ENCODE data around the gene NAA35.

GRCh38 chr9:85971731-85972130, 30.8 kb downstream of the NAA35 start:
- TF ChIP-seq, protein P1, sequence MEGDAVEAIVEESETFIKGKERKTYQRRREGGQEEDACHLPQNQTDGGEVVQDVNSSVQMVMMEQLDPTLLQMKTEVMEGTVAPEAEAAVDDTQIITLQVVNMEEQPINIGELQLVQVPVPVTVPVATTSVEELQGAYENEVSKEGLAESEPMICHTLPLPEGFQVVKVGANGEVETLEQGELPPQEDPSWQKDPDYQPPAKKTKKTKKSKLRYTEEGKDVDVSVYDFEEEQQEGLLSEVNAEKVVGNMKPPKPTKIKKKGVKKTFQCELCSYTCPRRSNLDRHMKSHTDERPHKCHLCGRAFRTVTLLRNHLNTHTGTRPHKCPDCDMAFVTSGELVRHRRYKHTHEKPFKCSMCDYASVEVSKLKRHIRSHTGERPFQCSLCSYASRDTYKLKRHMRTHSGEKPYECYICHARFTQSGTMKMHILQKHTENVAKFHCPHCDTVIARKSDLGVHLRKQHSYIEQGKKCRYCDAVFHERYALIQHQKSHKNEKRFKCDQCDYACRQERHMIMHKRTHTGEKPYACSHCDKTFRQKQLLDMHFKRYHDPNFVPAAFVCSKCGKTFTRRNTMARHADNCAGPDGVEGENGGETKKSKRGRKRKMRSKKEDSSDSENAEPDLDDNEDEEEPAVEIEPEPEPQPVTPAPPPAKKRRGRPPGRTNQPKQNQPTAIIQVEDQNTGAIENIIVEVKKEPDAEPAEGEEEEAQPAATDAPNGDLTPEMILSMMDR (IDR thresholded peaks at IDR 0.05), result no peak
- TF ChIP-seq ZC3H11A (IDR thresholded peaks at IDR 0.05), result no peak
- TF ChIP-seq HMGXB4 (CRISPR knock-in tag; IDR thresholded peaks at IDR 0.05; ENCODE audit: borderline replicate concordance), result no peak
- no peak for TF ChIP-seq FOXS1 (CRISPR knock-in tag; IDR thresholded peaks at IDR 0.05)
- TF ChIP-seq FOSL2 (IDR thresholded peaks at IDR 0.05), result no peak
- TF ChIP-seq FOSL2 (CRISPR knock-in tag; IDR thresholded peaks at IDR 0.05), result no peak
- TF ChIP-seq RAD21 (conservative IDR thresholded peaks at IDR 0.05 in 1 of 2, IDR thresholded peaks at IDR 0.05 in 1 of 2), result no peak
- TF ChIP-seq REST (IDR thresholded peaks at IDR 0.05), result no peak
- no peak for TF ChIP-seq CBX8 (IDR thresholded peaks at IDR 0.05)
- TF ChIP-seq CEBPB (IDR thresholded peaks at IDR 0.05), result no peak
- TF ChIP-seq POLR2A (IDR thresholded peaks at IDR 0.05; ENCODE audit: low read length), result no peak
- TF ChIP-seq MAFK (IDR thresholded peaks at IDR 0.05; ENCODE audit: partially characterized antibody), result no peak
- no peak for TF ChIP-seq RNF2 (IDR thresholded peaks at IDR 0.05; ENCODE audit: borderline replicate concordance, low read depth)
- TF ChIP-seq BHLHE40 (IDR thresholded peaks at IDR 0.05; ENCODE audit: low read depth, low read length), result no peak
